Cardiac ventricle fibroblast (primary cell): ENCODE data around the gene KRT6B. TPM values are rescaled to one million over a fixed set of nuclear protein-coding genes. Genes with fewer than 3 reads are reported as not detected.

Source experiments
- total RNA-seq: library from RNA; depleted of rRNA; stranded (reverse); fragments of >200 nt; gene quantifications from 2 replicates; pipeline ENCODE4 v1.2.3, GENCODE V29; 2015

The KRT6B gene
- not detected in 2 replicates for total RNA-seq

DNA sequence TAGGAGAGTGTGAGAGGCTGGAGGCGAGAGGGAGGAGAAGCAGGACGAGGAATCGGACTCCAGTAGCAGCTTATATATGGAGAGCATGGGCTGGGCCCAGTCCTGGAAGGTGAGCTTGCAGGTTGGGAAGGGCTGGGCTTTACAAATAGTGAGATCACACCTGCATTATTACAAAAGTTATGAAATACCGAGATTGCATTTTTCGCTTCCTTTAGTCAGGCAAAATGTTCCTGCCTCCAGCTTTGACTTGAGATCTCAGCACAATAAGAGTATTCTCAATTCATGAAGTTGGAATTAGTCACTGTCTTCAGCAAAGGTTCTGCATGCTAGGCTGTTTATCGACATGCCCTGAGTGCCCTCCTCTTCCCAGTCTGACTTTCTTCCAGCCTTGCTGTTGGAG lies at the start of gene KRT6B:
TSS of gene KRT6B (minus strand) at position 46 of the 400 bp plus-strand sequence. CDS start 68 bp downstream, outside the sequence.

DNA sequence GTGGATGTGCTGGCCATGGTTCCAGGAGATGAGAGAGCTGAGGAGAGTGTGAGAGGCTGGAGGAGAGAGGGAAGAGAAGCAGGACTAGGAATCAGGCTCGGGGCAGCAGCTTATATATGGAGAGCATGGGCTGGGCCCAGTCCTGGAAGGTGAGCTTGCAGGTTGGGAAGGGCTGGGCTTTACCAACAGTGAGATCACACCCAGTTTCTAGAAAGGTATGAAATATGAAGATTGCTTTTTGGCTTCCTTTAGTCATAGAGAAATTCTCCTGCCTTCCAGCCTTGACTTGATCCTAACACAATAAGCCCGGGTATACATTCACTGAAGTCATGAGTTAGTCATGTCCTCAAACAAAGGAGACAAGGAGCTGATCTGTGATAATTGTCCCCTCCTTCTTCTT lies 41.2 kb upstream of the KRT6B start, which contains the start of gene KRT6A:
TSS of gene KRT6A (minus strand) at position 86 of the 400 bp plus-strand sequence. CDS start at position 17, 69 bp downstream.

DNA sequence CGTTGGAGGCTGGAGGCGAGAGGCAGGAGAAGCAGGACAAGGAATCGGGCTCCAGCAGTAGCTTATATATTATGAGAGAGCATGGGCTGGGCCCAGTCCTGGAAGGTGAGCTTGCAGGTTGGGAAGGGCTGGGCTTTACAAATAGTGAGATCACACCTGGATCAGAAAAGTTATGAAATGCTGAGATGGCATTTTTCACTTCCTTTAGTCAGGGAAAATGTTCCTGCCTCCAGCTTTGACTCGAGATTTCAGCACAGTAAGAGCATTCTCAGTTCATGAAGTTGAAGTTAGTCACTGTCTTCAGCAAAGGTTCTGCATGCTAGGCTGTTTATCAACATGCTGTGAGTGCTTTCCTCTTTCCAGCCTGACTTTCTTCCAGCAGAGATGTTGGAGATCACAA lies 21.8 kb upstream of the KRT6B start, which contains the start of gene KRT6C:
TSS of gene KRT6C (minus strand) at position 38 of the 400 bp plus-strand sequence. CDS start 68 bp downstream, outside the sequence.

DNA sequence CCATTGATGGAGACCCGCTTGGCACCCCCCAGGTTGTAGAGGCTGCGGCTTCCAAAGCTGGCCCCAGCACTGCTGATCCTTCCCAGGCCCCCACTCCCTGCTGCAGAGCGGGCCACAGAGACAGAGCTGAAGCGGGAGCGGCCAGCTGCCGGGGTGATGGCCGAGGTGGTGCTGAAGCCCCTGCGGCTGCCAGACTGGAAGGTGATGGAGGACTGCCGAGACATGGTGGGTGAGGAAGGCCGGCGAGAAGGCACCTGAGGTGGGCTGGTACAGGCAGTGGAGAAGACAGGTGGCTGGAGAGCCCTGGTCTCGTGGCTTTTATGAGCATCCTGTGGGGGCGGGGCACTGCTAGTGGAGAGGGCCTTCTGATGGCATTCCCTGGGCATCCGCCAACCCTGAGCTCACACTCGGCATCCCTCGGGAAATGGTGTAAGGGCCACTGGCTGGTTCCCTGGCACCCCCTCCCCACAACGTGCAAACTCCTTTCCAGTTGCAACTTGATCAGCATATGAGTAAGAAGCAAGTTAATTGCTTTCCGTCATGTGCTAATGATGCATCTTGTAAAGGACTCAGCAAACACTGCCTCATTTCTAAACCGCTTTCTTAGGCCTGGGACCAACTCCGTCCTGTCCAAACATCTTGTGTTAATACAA lies 17.7 kb downstream of the KRT6B start, which contains the start of gene KRT75:
TSS of gene KRT75 (minus strand) at position 291 of the 653 bp plus-strand sequence. CDS start at position 224, 67 bp downstream.

DNA sequence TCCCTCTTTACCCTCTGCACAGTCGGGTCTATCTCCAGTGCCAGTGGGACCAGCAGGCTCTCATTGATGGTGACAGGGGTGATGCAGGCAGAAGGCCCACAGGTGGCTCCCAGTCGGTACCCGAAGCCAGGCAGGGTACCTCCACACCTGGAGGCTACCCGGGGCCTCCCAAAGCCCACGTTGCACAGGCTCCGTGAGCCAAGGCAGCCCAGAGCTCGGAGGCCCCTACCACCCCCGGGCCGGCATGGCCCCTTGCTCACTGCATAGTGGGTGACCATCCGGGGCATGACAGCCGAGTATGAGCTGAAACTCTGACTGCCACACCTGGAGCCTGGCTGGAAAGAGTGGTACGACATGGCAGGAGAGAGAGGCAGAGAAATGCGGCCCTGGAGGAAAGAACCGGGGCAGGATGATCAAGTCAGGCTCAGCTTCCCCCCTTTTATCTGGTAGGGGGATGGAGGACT lies 46.0 kb downstream of the KRT6B start, which contains the start of gene KRT82:
TSS of gene KRT82 (minus strand) at position 414 of the 464 bp plus-strand sequence. CDS start at position 356, 58 bp downstream.

Other genes starting within 250 kb of the KRT6B start
- gene KRT7, start 218.9 kb downstream of the KRT6B start, total RNA-seq: 3.4 and 6.3 TPM in 2 replicates
- not detected in 2 replicates for gene KRT86, start 177.5 kb downstream of the KRT6B start, total RNA-seq
- gene KRT81, start 160.6 kb downstream of the KRT6B start, total RNA-seq: not detected in 2 replicates
- not detected in 2 replicates for gene KRT83, start 130.7 kb downstream of the KRT6B start, total RNA-seq
- not detected in 2 replicates for gene KRT85, start 84.7 kb downstream of the KRT6B start, total RNA-seq
- gene KRT84, start 66.5 kb downstream of the KRT6B start, total RNA-seq: not detected in 2 replicates
- gene KRT82, start 45.8 kb downstream of the KRT6B start, total RNA-seq: not detected in 2 replicates
- gene KRT75, start 17.8 kb downstream of the KRT6B start, total RNA-seq: not detected in 2 replicates
- not detected in 2 replicates for gene KRT6C, start 21.7 kb upstream of the KRT6B start, total RNA-seq
- 0.37 and 14.0 TPM in 2 replicates for gene KRT6A, start 41.1 kb upstream of the KRT6B start, total RNA-seq
- gene KRT5, start 68.2 kb upstream of the KRT6B start, total RNA-seq: 0.78 and 1.4 TPM in 2 replicates
- gene KRT71, start 101.0 kb upstream of the KRT6B start, total RNA-seq: not detected in 2 replicates
- gene KRT74, start 121.7 kb upstream of the KRT6B start, total RNA-seq: not detected in 2 replicates
- gene KRT72, start 149.3 kb upstream of the KRT6B start, total RNA-seq: not detected in 2 replicates
- gene KRT73, start 166.4 kb upstream of the KRT6B start, total RNA-seq: not detected in 2 replicates
- not detected in 2 replicates for gene KRT2, start 200.1 kb upstream of the KRT6B start, total RNA-seq
- gene KRT1, start 228.3 kb upstream of the KRT6B start, total RNA-seq: not detected in 2 replicates